ENCODE measurements around the gene CSAG2. TPM values are rescaled to one million over a fixed set of nuclear protein-coding genes. Genes with fewer than 3 reads are reported as not detected.
"Not testable (repeated sequence)": the region's sequence is repeated elsewhere in the genome, so short reads cannot be mapped to it uniquely, and the experiment has no call there.

The CSAG2 gene
- polyA plus RNA-seq, 1 donor from 2014 or later, result not detected

DNA sequence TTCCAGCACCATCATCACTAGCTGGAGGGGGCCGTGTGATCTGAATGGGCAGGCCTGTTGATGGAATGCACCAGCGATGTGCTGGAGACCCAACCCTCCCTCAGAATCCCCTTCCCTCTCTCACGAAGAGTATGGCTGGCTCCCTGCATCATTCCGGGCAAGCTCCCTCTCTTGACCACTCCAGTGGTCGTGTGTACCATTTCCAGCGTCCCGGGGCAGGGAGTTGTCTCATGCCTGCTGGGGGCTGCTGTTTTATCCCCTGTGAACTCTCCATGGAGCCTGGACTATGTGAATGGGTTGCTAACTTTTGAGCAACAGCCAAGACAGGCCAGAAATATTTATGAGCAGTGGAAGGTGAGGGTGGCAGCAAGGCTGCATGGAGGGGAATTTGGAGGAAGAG is 16.3 kb upstream of the CSAG2 start:
- Histone ChIP-seq H3K27ac (ENCODE audit: low read length) (no peak overlapping the region), H3K4me2 (ENCODE audit: low read length) (no peak overlapping the region), H3K36me3 (ENCODE audit: insufficient read depth, low read length) (no peaks in the 10 kb centered on the region), H3K9ac (ENCODE audit: low read length) (no peak overlapping the region), H3F3A (ENCODE audit: insufficient read depth, low read length, poor library complexity, severe bottlenecking) (no peaks in the 10 kb centered on the region), H3K79me2 (replicated peaks; ENCODE audit: insufficient read depth, low read length) (no peaks in the 10 kb centered on the region), H4K20me1 (ENCODE audit: insufficient read depth) (no peaks in the 10 kb centered on the region), H3K4me3 (ENCODE audit: low read length) (no peak overlapping the region), H3K9me2 (ENCODE audit: insufficient read depth, low read length) (no peaks in the 10 kb centered on the region), H2AFZ (ENCODE audit: low read depth, low read length) (no peak overlapping the region), H3K9me3 (ENCODE audit: low read length) (no peaks in the 10 kb centered on the region), H3K27me3 (ENCODE audit: insufficient read depth, low read depth, low read length) (no peaks in the 10 kb centered on the region)
- TF ChIP-seq, protein P1, sequence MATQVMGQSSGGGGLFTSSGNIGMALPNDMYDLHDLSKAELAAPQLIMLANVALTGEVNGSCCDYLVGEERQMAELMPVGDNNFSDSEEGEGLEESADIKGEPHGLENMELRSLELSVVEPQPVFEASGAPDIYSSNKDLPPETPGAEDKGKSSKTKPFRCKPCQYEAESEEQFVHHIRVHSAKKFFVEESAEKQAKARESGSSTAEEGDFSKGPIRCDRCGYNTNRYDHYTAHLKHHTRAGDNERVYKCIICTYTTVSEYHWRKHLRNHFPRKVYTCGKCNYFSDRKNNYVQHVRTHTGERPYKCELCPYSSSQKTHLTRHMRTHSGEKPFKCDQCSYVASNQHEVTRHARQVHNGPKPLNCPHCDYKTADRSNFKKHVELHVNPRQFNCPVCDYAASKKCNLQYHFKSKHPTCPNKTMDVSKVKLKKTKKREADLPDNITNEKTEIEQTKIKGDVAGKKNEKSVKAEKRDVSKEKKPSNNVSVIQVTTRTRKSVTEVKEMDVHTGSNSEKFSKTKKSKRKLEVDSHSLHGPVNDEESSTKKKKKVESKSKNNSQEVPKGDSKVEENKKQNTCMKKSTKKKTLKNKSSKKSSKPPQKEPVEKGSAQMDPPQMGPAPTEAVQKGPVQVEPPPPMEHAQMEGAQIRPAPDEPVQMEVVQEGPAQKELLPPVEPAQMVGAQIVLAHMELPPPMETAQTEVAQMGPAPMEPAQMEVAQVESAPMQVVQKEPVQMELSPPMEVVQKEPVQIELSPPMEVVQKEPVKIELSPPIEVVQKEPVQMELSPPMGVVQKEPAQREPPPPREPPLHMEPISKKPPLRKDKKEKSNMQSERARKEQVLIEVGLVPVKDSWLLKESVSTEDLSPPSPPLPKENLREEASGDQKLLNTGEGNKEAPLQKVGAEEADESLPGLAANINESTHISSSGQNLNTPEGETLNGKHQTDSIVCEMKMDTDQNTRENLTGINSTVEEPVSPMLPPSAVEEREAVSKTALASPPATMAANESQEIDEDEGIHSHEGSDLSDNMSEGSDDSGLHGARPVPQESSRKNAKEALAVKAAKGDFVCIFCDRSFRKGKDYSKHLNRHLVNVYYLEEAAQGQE (IDR thresholded peaks at IDR 0.05; ENCODE audit: borderline replicate concordance), result no peak
- TF ChIP-seq EZH2 (IDR thresholded peaks at IDR 0.05; ENCODE audit: borderline replicate concordance, insufficient read depth, low read length, poor library complexity, severe bottlenecking) (no peak), POLR2AphosphoS5 (IDR thresholded peaks at IDR 0.05) (no peak), EP300 (conservative IDR thresholded peaks at IDR 0.05; ENCODE audit: poor library complexity, severe bottlenecking) (no peak), MXI1 (conservative IDR thresholded peaks at IDR 0.05; ENCODE audit: poor library complexity, severe bottlenecking) (no peak), SMC3 (conservative IDR thresholded peaks at IDR 0.05; ENCODE audit: poor library complexity) (no peak), TAF1 (IDR thresholded peaks at IDR 0.05; ENCODE audit: low read depth) (no peak), RAD21 (conservative IDR thresholded peaks at IDR 0.05) (no peak)
- TF ChIP-seq, protein P2, sequence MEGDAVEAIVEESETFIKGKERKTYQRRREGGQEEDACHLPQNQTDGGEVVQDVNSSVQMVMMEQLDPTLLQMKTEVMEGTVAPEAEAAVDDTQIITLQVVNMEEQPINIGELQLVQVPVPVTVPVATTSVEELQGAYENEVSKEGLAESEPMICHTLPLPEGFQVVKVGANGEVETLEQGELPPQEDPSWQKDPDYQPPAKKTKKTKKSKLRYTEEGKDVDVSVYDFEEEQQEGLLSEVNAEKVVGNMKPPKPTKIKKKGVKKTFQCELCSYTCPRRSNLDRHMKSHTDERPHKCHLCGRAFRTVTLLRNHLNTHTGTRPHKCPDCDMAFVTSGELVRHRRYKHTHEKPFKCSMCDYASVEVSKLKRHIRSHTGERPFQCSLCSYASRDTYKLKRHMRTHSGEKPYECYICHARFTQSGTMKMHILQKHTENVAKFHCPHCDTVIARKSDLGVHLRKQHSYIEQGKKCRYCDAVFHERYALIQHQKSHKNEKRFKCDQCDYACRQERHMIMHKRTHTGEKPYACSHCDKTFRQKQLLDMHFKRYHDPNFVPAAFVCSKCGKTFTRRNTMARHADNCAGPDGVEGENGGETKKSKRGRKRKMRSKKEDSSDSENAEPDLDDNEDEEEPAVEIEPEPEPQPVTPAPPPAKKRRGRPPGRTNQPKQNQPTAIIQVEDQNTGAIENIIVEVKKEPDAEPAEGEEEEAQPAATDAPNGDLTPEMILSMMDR (IDR thresholded peaks at IDR 0.05; ENCODE audit: poor library complexity, severe bottlenecking), result no peak

DNA sequence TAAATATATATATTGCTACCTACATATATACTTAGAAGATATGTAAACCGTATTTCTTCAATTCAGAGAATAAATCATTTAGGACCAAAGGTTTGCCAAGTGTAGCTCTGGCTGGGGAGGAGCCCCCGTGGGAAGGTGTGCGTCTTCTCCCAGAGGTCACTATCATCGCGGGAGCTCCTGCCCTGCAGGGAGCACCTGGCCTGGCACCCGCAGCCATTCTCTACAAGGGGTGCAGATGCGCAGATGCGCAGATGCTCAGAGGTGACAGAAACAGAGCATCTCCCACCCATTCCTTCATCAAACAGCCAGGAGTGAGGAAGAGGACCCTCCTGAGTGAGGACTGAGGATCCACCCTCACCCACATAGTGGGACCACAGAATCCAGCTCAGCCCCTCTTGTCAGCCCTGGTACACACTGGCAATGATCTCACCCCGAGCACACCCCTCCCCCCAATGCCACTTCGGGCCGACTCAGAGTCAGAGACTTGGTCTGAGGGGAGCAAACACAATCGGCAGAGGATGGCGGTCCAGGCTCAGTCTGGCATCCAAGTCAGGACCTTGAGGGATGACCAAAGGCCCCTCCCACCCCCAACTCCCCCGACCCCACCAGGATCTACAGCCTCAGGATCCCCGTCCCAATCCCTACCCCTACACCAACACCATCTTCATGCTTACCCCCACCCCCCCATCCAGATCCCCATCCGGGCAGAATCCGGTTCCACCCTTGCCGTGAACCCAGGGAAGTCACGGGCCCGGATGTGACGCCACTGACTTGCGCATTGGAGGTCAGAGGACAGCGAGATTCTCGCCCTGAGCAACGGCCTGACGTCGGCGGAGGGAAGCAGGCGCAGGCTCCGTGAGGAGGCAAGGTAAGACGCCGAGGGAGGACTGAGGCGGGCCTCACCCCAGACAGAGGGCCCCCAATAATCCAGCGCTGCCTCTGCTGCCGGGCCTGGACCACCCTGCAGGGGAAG is 5.0 kb upstream of the CSAG2 start, which contains the start of gene MAGEA2B:
TSS of gene MAGEA2B (plus strand) at position 814 of the 973 bp plus-strand sequence. CDS start 2,479 bp downstream, outside the sequence.
- H3K36me3 ChIP-seq (ENCODE audit: insufficient read depth, low read length); H3K9me2 ChIP-seq (ENCODE audit: insufficient read depth, low read length); H3K4me3 ChIP-seq (ENCODE audit: low read length); H3K4me2 ChIP-seq (ENCODE audit: low read length); H3F3A ChIP-seq (ENCODE audit: insufficient read depth, low read length, poor library complexity, severe bottlenecking); H3K27ac ChIP-seq (ENCODE audit: low read length); H3K79me2 ChIP-seq (replicated peaks; ENCODE audit: insufficient read depth, low read length); H3K9ac ChIP-seq (ENCODE audit: low read length); H3K9me3 ChIP-seq (ENCODE audit: low read length); H2AFZ ChIP-seq (ENCODE audit: low read depth, low read length); H4K20me1 ChIP-seq (ENCODE audit: insufficient read depth); H3K27me3 ChIP-seq (ENCODE audit: insufficient read depth, low read depth, low read length): not testable (repeated sequence)

DNA sequence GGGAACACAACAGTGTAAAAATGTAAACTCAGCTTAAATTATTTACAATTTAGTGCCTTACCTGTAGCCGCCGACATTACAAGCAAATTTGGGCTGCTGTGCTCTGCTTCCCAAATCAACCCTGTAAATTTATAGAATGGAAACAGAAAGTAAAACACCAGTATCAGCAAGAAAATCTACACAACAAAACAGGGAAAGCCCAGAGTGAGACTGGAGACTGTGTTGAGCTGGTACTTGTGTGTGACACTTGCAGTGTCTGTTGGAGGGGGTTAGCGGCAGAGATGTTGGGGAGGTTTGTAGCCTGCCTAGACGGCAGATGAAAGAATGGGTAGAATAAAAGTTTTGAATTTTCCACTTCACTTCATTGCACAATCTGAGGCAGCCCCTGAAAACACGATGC is 4.1 kb upstream of the CSAG2 start:
- not testable (repeated sequence) for H3K9ac ChIP-seq (ENCODE audit: low read length); H3F3A ChIP-seq (ENCODE audit: insufficient read depth, low read length, poor library complexity, severe bottlenecking); H3K9me2 ChIP-seq (ENCODE audit: insufficient read depth, low read length); H2AFZ ChIP-seq (ENCODE audit: low read depth, low read length); H3K27ac ChIP-seq (ENCODE audit: low read length); H3K9me3 ChIP-seq (ENCODE audit: low read length); H3K27me3 ChIP-seq (ENCODE audit: insufficient read depth, low read depth, low read length); H3K4me2 ChIP-seq (ENCODE audit: low read length); H3K4me3 ChIP-seq (ENCODE audit: low read length); H4K20me1 ChIP-seq (ENCODE audit: insufficient read depth); H3K79me2 ChIP-seq (replicated peaks; ENCODE audit: insufficient read depth, low read length); H3K36me3 ChIP-seq (ENCODE audit: insufficient read depth, low read length)

DNA sequence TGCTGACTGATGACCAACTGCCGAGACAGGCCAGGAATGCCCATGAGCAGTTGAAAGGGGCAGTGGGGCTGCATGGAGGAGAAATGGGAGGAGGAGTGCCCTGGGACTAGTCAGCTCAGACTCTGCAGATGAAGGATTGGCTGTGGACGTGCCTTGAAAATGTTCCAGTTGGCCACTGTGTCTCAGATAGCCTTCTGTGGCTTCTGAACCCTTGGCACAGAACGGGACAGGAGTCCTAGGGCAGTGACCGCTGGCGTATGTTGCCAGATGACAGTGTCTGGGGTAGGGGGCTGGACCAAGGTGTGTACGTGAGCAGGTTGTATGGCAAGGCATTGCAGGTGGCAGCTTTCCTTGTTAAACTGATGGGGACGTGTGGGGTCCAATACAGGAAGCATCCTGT is 2.6 kb downstream of the CSAG2 start:
- not testable (repeated sequence) for H3F3A ChIP-seq (ENCODE audit: insufficient read depth, low read length, poor library complexity, severe bottlenecking); H3K27me3 ChIP-seq (ENCODE audit: insufficient read depth, low read depth, low read length); H3K9ac ChIP-seq (ENCODE audit: low read length); H3K9me3 ChIP-seq (ENCODE audit: low read length); H3K79me2 ChIP-seq (replicated peaks; ENCODE audit: insufficient read depth, low read length); H3K27ac ChIP-seq (ENCODE audit: low read length); H3K36me3 ChIP-seq (ENCODE audit: insufficient read depth, low read length); H4K20me1 ChIP-seq (ENCODE audit: insufficient read depth); H3K4me3 ChIP-seq (ENCODE audit: low read length); H3K9me2 ChIP-seq (ENCODE audit: insufficient read depth, low read length); H2AFZ ChIP-seq (ENCODE audit: low read depth, low read length); H3K4me2 ChIP-seq (ENCODE audit: low read length)

DNA sequence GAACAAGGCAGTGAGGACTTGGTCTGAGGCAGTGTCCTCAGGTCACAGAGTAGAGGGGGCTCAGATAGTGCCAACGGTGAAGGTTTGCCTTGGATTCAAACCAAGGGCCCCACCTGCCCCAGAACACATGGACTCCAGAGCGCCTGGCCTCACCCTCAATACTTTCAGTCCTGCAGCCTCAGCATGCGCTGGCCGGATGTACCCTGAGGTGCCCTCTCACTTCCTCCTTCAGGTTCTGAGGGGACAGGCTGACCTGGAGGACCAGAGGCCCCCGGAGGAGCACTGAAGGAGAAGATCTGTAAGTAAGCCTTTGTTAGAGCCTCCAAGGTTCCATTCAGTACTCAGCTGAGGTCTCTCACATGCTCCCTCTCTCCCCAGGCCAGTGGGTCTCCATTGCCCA is 8.7 kb downstream of the CSAG2 start:
- H3K79me2 ChIP-seq (replicated peaks; ENCODE audit: insufficient read depth, low read length); H4K20me1 ChIP-seq (ENCODE audit: insufficient read depth); H3K4me2 ChIP-seq (ENCODE audit: low read length); H2AFZ ChIP-seq (ENCODE audit: low read depth, low read length); H3F3A ChIP-seq (ENCODE audit: insufficient read depth, low read length, poor library complexity, severe bottlenecking); H3K9ac ChIP-seq (ENCODE audit: low read length); H3K9me2 ChIP-seq (ENCODE audit: insufficient read depth, low read length); H3K36me3 ChIP-seq (ENCODE audit: insufficient read depth, low read length); H3K27ac ChIP-seq (ENCODE audit: low read length); H3K9me3 ChIP-seq (ENCODE audit: low read length); H3K4me3 ChIP-seq (ENCODE audit: low read length); H3K27me3 ChIP-seq (ENCODE audit: insufficient read depth, low read depth, low read length): not testable (repeated sequence)

All from neural cell (in vitro differentiated cells).